Measurements from ENCODE around the gene C1QB. TPM values are rescaled to one million over a fixed set of nuclear protein-coding genes. Genes with fewer than 3 reads are reported as not detected.

C1QB gene
- total and polyA plus RNA-seq, 9 of the 15 experiments (the other 6 are each of a cell fraction or from before 2014, with no cell fraction given), result 0.55 TPM; not detected in 8

- Histone ChIP-seq H3K4me2 (ENCODE audit: insufficient read depth, low read length) (no peak overlapping the region), H3K9me1 (ENCODE audit: control insufficient read depth, insufficient read depth, low read length) (no peaks in the 10 kb centered on the region), H3K9me3 (replicated peaks; ENCODE audit: control insufficient read depth, insufficient read depth, low read depth, low read length) (no peaks in the 10 kb centered on the region), H3K4me3 (no peak overlapping the region), H3K79me2 (ENCODE audit: control insufficient read depth, insufficient read depth, low read length) (no peaks in the 10 kb centered on the region), H3K9ac (ENCODE audit: insufficient read depth in 1 of 2, low read depth in 2 of 2, low read length in 2 of 2) (no peak overlapping the region), H4K20me1 (replicated peaks; ENCODE audit: control insufficient read depth, insufficient read depth, low read length) (no peaks in the 10 kb centered on the region; the same call in none of the 2 replicates), H3K27me3 (ENCODE audit: control insufficient read depth in 2 of 2, insufficient read depth in 2 of 2, low read length in 2 of 2) (peaks cover 8 to 49% of the 10 kb centered on the region in 2 experiments; a peak in 4 of 5 replicates), H3K4me1 (replicated peaks in 1 of 2; ENCODE audit: control insufficient read depth in 2 of 2, insufficient read depth in 2 of 2, low read length in 2 of 2) (peaks cover 0 to 4% of the 10 kb centered on the region in 2 experiments; a peak in 1 of 5 replicates), H3K36me3 (ENCODE audit: control insufficient read depth, insufficient read depth, low read length) (no peaks in the 10 kb centered on the region), H2AFZ (ENCODE audit: low read depth, low read length) (no peak overlapping the region), H3K27ac (ENCODE audit: extremely low read depth, low read depth, low read length) (no peak overlapping the region)
- DNase-seq (ENCODE audit: extremely low read depth in 1 of 4, low spot score in 3 of 4) (no peak), FAIRE-seq (no peak), ATAC-seq (no peak)
- in situ Hi-C loops (cut with MboI) (no loop called here), intact Hi-C loops (cut with micrococcal nuclease) (no loop called here)
- no TSS peak for BruUV-seq (replicated peaks)
- ChIA-PET POLR2A (interaction anchor here (1.1 to 1.5 kb wide), 2 partner anchors 19 to 46 kb away, joined by 3 read pairs; no protein-coding TSS in a partner anchor), CTCF (ENCODE audit: low intra/inter-chr PET ratio) (no interaction called here)
- 0% methylated on average over 4 of the region's 4 CpGs for WGBS (ENCODE audit: insufficient coverage, low coverage, missing lambda C conversion rate)
- TF ChIP-seq RCOR1 (IDR thresholded peaks at IDR 0.05; ENCODE audit: borderline replicate concordance in 1 of 2, low read depth in 2 of 2, low read length in 2 of 2) (0 out of 4 replicates have a peak, but pooled peaks of 1 of the 2 experiments have one; percentile 21), RFX7 (CRISPR knock-in tag; IDR thresholded peaks at IDR 0.05) (no peak), CHD4 (IDR thresholded peaks at IDR 0.05; ENCODE audit: insufficient read depth, insufficient replicate concordance, low read depth, low read length, poor library complexity, severe bottlenecking) (peak; percentile 95), RBM34 (IDR thresholded peaks at IDR 0.05; ENCODE audit: borderline replicate concordance, insufficient read depth, low read length) (no peak), REST (IDR thresholded peaks at IDR 0.05; ENCODE audit: borderline replicate concordance) (no peak), REST (CRISPR knock-in tag; IDR thresholded peaks at IDR 0.05; ENCODE audit: low read depth) (no peak), ZKSCAN1 (IDR thresholded peaks at IDR 0.05; ENCODE audit: low read depth, low read length) (peak; percentile 69; the same call in 1 of the 2 replicates), ADNP (tag; IDR thresholded peaks at IDR 0.05) (peak; percentile 89), RBM25 (IDR thresholded peaks at IDR 0.05; ENCODE audit: low read depth, low read length, severe bottlenecking) (peak; percentile 92), ZNF239 (CRISPR knock-in tag; IDR thresholded peaks at IDR 0.05) (no peak), STAT5B (CRISPR knock-in tag; IDR thresholded peaks at IDR 0.05) (no peak), KDM1A (IDR thresholded peaks at IDR 0.05) (peak; percentile 46 to 59; a peak in 2 of 4 replicates), CBX3 (IDR thresholded peaks at IDR 0.05; ENCODE audit: borderline replicate concordance in 1 of 2, low read length in 2 of 2) (0 out of 3 replicates have a peak, but pooled peaks of 1 of the 2 experiments have one; percentile 54), HDAC2 (IDR thresholded peaks at IDR 0.05) (0 out of 2 replicates have a peak, but pooled peaks have one; percentile 32), SMARCA5 (IDR thresholded peaks at IDR 0.05) (peak; percentile 67; the same call in 1 of the 2 replicates), BCOR (IDR thresholded peaks at IDR 0.05) (peak; percentile 88)
Measured at GRCh38 chr1:22671999-22672398, 19.0 kb downstream of the C1QB start.

Measured in K562 (cell line).